HG02884 (cell line): ENCODE results near the gene GALNT15.

Experiments
- ATAC-seq: cut with Tn5 transposase; IDR thresholded peaks from one replicate; pipeline ENCODE4 v1.9.1; 2021; ENCODE audit warnings: mild to moderate bottlenecking, moderate library complexity; ENCODE audit not compliant: unreplicated experiment

Gene GALNT15

DNA sequence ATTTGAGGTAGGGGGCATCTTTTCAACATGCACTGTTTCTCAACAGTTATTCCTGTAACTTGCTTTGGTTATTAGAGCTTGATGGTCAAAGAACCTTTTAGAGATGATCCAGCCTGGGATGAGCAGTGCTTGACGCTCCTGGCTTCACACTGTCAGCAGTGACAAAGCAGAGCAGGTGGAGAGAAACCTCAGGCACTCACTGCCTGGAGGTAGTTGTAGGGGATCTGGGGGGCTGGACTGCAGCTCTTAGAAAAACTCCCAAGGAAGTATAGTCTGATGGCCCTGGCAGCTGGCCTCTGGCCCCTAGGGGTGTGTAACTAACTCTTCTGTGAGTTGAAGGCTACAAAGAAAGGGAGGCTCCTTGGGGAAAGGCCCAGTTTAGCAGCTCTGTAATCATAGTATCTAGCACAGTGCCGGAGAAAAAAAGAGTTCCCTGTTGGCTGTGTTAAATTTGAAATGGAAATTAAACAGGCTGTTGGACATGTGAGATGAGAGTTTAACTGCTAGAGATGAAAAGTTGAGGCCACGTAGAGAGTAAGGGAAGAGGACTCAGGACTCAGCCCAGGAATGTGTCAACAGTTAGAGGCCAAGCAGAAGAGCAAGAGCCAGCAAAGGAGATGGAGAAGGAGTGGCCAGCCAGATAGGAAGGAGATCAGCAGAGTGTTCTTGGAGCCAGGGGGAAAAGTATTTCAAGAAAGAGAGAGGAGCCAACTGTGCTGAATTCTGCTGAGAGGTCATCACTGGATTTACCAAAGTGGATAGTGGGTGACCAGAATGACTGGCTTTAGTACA lies 104.7 kb downstream of the GALNT15 start:
- ATAC-seq = no peak

DNA sequence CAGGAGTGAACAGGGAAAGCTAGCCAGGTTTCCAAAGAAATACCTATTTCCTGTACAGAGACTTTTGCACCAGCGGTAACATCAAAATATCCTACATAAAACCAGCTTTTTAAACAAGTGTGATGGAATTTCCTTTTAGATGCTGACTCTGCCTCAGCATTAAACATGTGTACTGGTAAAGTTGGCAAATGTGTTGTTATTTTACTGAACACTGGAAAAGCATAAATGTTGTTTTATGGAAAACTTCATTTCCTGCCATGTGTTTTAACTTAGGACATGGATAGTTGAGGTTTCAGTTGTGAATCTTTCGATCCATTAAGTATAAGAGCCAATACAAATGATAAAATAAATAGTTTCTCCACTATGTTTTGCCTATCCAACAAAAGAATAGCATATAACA lies 106.2 kb downstream of the GALNT15 start:
- ATAC-seq = no peak
